ENCODE measurements around the gene RBM39.
"Not testable (repeated sequence)": the region's sequence is repeated elsewhere in the genome, so short reads cannot be mapped to it uniquely, and the experiment has no call there.

The RBM39 gene

GRCh38 chr20:35705894-35706293, 36.2 kb downstream of the RBM39 start:
- not testable (repeated sequence) for H3K9me3 ChIP-seq (ENCODE audit: control insufficient read depth in 2 of 2, low read length in 2 of 2); H3K9ac ChIP-seq (ENCODE audit: low read depth in 1 of 2, low read length in 2 of 2); H3K4me1 ChIP-seq (ENCODE audit: control insufficient read depth in 2 of 2, insufficient read depth in 2 of 2, low read length in 2 of 2); H3K4me3 ChIP-seq (ENCODE audit: low read length in 2 of 2); H3K27ac ChIP-seq (ENCODE audit: low read depth in 2 of 2, low read length in 2 of 2); H3K27me3 ChIP-seq (ENCODE audit: control insufficient read depth in 2 of 2, insufficient read depth in 2 of 2, low read length in 2 of 2)
- peaks cover 72 to 79% of the 10 kb centered on the region in 2 donors for H3K36me3 ChIP-seq (ENCODE audit: control insufficient read depth in 2 of 2, insufficient read depth in 2 of 2, low read length in 2 of 2)

GRCh38 chr20:35704514-35705261, 37.4 kb downstream of the RBM39 start:
- Histone ChIP-seq H3K4me1 (ENCODE audit: control insufficient read depth in 2 of 2, insufficient read depth in 2 of 2, low read length in 2 of 2) (peaks cover 10 to 11% of the 10 kb centered on the region in 2 donors), H3K27ac (ENCODE audit: low read depth in 2 of 2, low read length in 2 of 2) (no peak overlapping the region), H3K36me3 (ENCODE audit: control insufficient read depth in 2 of 2, insufficient read depth in 2 of 2, low read length in 2 of 2) (peaks cover 61 to 68% of the 10 kb centered on the region in 2 donors)

GRCh38 chr20:35702824-35703695, 39.0 kb downstream of the RBM39 start:
- peaks cover 48 to 57% of the 10 kb centered on the region in 2 donors for H3K36me3 ChIP-seq (ENCODE audit: control insufficient read depth in 2 of 2, insufficient read depth in 2 of 2, low read length in 2 of 2)
- H3K9me3 ChIP-seq (ENCODE audit: control insufficient read depth in 2 of 2, low read length in 2 of 2), result no peaks in the 10 kb centered on the region
- H3K27ac ChIP-seq (ENCODE audit: low read depth in 2 of 2, low read length in 2 of 2), result no peak overlapping the region
- no peak overlapping the region for H3K4me3 ChIP-seq (ENCODE audit: low read length in 2 of 2)
- H3K27me3 ChIP-seq (ENCODE audit: control insufficient read depth in 2 of 2, insufficient read depth in 2 of 2, low read length in 2 of 2), result no peaks in the 10 kb centered on the region
- peaks cover 17% of the 10 kb centered on the region in 2 donors for H3K4me1 ChIP-seq (ENCODE audit: control insufficient read depth in 2 of 2, insufficient read depth in 2 of 2, low read length in 2 of 2)
- H3K9ac ChIP-seq (ENCODE audit: low read depth in 1 of 2, low read length in 2 of 2), result no peak overlapping the region

More at GRCh38 chr20:35704514-35705261, 37.4 kb downstream of the RBM39 start:
- Histone ChIP-seq H3K27me3 (ENCODE audit: control insufficient read depth in 2 of 2, insufficient read depth in 2 of 2, low read length in 2 of 2) (no peaks in the 10 kb centered on the region), H3K4me3 (ENCODE audit: low read length in 2 of 2) (no peak overlapping the region), H3K9me3 (ENCODE audit: control insufficient read depth in 2 of 2, low read length in 2 of 2) (no peaks in the 10 kb centered on the region), H3K9ac (ENCODE audit: low read depth in 1 of 2, low read length in 2 of 2) (no peak overlapping the region)

- peaks cover 18 to 20% of the 10 kb centered on the region in 2 donors for H3K4me1 ChIP-seq (ENCODE audit: control insufficient read depth in 2 of 2, insufficient read depth in 2 of 2, low read length in 2 of 2)
- peaks cover 41 to 51% of the 10 kb centered on the region in 2 donors for H3K36me3 ChIP-seq (ENCODE audit: control insufficient read depth in 2 of 2, insufficient read depth in 2 of 2, low read length in 2 of 2)
- H3K9me3 ChIP-seq (ENCODE audit: control insufficient read depth in 2 of 2, low read length in 2 of 2), result no peaks in the 10 kb centered on the region
- H3K27ac ChIP-seq (ENCODE audit: low read depth in 2 of 2, low read length in 2 of 2), result no peak overlapping the region
- no peaks in the 10 kb centered on the region for H3K27me3 ChIP-seq (ENCODE audit: control insufficient read depth in 2 of 2, insufficient read depth in 2 of 2, low read length in 2 of 2)
- H3K4me3 ChIP-seq (ENCODE audit: low read length in 2 of 2), result no peak overlapping the region
- no peak overlapping the region for H3K9ac ChIP-seq (ENCODE audit: low read depth in 1 of 2, low read length in 2 of 2)
These were observed 39.8 kb downstream of the RBM39 start for GRCh38 chr20:35702051-35702823.

- Histone ChIP-seq H3K36me3 (ENCODE audit: control insufficient read depth in 2 of 2, insufficient read depth in 2 of 2, low read length in 2 of 2) (peaks cover 33 to 43% of the 10 kb centered on the region in 2 donors), H3K27ac (ENCODE audit: low read depth in 2 of 2, low read length in 2 of 2) (no peak overlapping the region), H3K9ac (ENCODE audit: low read depth in 1 of 2, low read length in 2 of 2) (peak overlapping the region in 1 of 2 donors; percentile 98), H3K9me3 (ENCODE audit: control insufficient read depth in 2 of 2, low read length in 2 of 2) (no peaks in the 10 kb centered on the region), H3K27me3 (ENCODE audit: control insufficient read depth in 2 of 2, insufficient read depth in 2 of 2, low read length in 2 of 2) (no peaks in the 10 kb centered on the region), H3K4me1 (ENCODE audit: control insufficient read depth in 2 of 2, insufficient read depth in 2 of 2, low read length in 2 of 2) (peaks cover 18 to 20% of the 10 kb centered on the region in 2 donors), H3K4me3 (ENCODE audit: low read length in 2 of 2) (peak overlapping the region in 1 of 2 donors; percentile 94)
These were observed 41.4 kb downstream of the RBM39 start for GRCh38 chr20:35700625-35701148.

- H3K9me3 ChIP-seq (ENCODE audit: control insufficient read depth in 2 of 2, low read length in 2 of 2), result no peaks in the 10 kb centered on the region
- H3K27me3 ChIP-seq (ENCODE audit: control insufficient read depth in 2 of 2, insufficient read depth in 2 of 2, low read length in 2 of 2), result no peaks in the 10 kb centered on the region
- peaks cover 33 to 43% of the 10 kb centered on the region in 2 donors for H3K36me3 ChIP-seq (ENCODE audit: control insufficient read depth in 2 of 2, insufficient read depth in 2 of 2, low read length in 2 of 2)
- peaks cover 18 to 20% of the 10 kb centered on the region in 2 donors for H3K4me1 ChIP-seq (ENCODE audit: control insufficient read depth in 2 of 2, insufficient read depth in 2 of 2, low read length in 2 of 2)
- H3K9ac ChIP-seq (ENCODE audit: low read depth in 1 of 2, low read length in 2 of 2), result peak overlapping the region; percentile 93 to 98
- H3K27ac ChIP-seq (ENCODE audit: low read depth in 2 of 2, low read length in 2 of 2), result peak overlapping the region; percentile 89 to 94
- H3K4me3 ChIP-seq (ENCODE audit: low read length in 2 of 2), result peak overlapping the region; percentile 94 to 99
These were observed 42.0 kb downstream of the RBM39 start for GRCh38 chr20:35699957-35700624.

- Histone ChIP-seq H3K27me3 (ENCODE audit: control insufficient read depth in 2 of 2, insufficient read depth in 2 of 2, low read length in 2 of 2) (no peaks in the 10 kb centered on the region), H3K36me3 (ENCODE audit: control insufficient read depth in 2 of 2, insufficient read depth in 2 of 2, low read length in 2 of 2) (peaks cover 27 to 37% of the 10 kb centered on the region in 2 donors), H3K4me1 (ENCODE audit: control insufficient read depth in 2 of 2, insufficient read depth in 2 of 2, low read length in 2 of 2) (peaks cover 18 to 20% of the 10 kb centered on the region in 2 donors), H3K27ac (ENCODE audit: low read depth in 2 of 2, low read length in 2 of 2) (peak within 1 kb of the TSS; percentile 89 to 94), H3K4me3 (ENCODE audit: low read length in 2 of 2) (peak within 1 kb of the TSS; percentile 94 to 99), H3K9ac (ENCODE audit: low read depth in 1 of 2, low read length in 2 of 2) (peak within 1 kb of the TSS; percentile 93 to 98), H3K9me3 (ENCODE audit: control insufficient read depth in 2 of 2, low read length in 2 of 2) (no peaks in the 10 kb centered on the region)
These were observed 42.7 kb downstream of the RBM39 start, which contains the start of the genes NFS1 and ROMO1 for GRCh38 chr20:35699127-35699956. Gene NFS1, minus strand, starts transcription at chr20:35699352. Its CDS starts 64 bp downstream, at chr20:35699288. Gene ROMO1, plus strand, starts transcription at chr20:35699405. Its CDS starts 228 bp downstream, at chr20:35699633.

GRCh38 chr20:35698298-35699126, 43.5 kb downstream of the RBM39 start:
- H3K4me1 ChIP-seq (ENCODE audit: control insufficient read depth in 2 of 2, insufficient read depth in 2 of 2, low read length in 2 of 2), result peaks cover 18 to 20% of the 10 kb centered on the region in 2 donors
- no peaks in the 10 kb centered on the region for H3K9me3 ChIP-seq (ENCODE audit: control insufficient read depth in 2 of 2, low read length in 2 of 2)
- peak overlapping the region; percentile 94 to 99 for H3K4me3 ChIP-seq (ENCODE audit: low read length in 2 of 2)
- H3K27ac ChIP-seq (ENCODE audit: low read depth in 2 of 2, low read length in 2 of 2), result peak overlapping the region; percentile 89 to 94
- H3K36me3 ChIP-seq (ENCODE audit: control insufficient read depth in 2 of 2, insufficient read depth in 2 of 2, low read length in 2 of 2), result peaks cover 19 to 29% of the 10 kb centered on the region in 2 donors
- no peaks in the 10 kb centered on the region for H3K27me3 ChIP-seq (ENCODE audit: control insufficient read depth in 2 of 2, insufficient read depth in 2 of 2, low read length in 2 of 2)
- peak overlapping the region; percentile 93 to 98 for H3K9ac ChIP-seq (ENCODE audit: low read depth in 1 of 2, low read length in 2 of 2)
